Keratinocyte (primary cell): ENCODE measurements around the gene MRPS12. TPM values are rescaled to one million over a fixed set of nuclear protein-coding genes. Genes with fewer than 3 reads are reported as not detected.

Experiments used
- DNase-seq: peaks from one replicate; pipeline ENCODE4 v3.0.0-alpha.2; 2011; ENCODE audit warnings: low read depth, missing footprints, low spot score
- FAIRE-seq: peaks from 2 replicates; lab custom pipeline; 2011; peaks lifted over from hg19 to GRCh38; lab: Jason Lieb, UNC
- H2AFZ ChIP-seq: 2 replicates; pipeline ENCODE4 v1.6.0; 2012; ENCODE audit warnings: low read length, control low read depth, inconsistent platforms; ENCODE audit not compliant: control insufficient read depth
- H3K27ac ChIP-seq: 2 replicates; pipeline ENCODE4 v1.5.1; 2011; ENCODE audit warnings: low read length; ENCODE audit not compliant: control insufficient read depth, insufficient read depth
- H3K27me3 ChIP-seq: 3 replicates; pipeline ENCODE4 v1.6.0; 2011; ENCODE audit warnings: low read length; ENCODE audit not compliant: control insufficient read depth, insufficient read depth; ENCODE audit errors: extremely low read depth
- H3K36me3 ChIP-seq, 2 experiments: 2 replicates in 1 of 2; 3 replicates in 1 of 2; pipeline ENCODE4 v1.5.1; 2011; ENCODE audit warnings: low read length in 2 of 2, mild to moderate bottlenecking in 1 of 2; ENCODE audit not compliant: control insufficient read depth in 2 of 2, insufficient read depth in 2 of 2; ENCODE audit errors: extremely low read depth in 1 of 2
- H3K4me1 ChIP-seq: 3 replicates; pipeline ENCODE4 v1.5.1; 2011; ENCODE audit warnings: low read length; ENCODE audit not compliant: control insufficient read depth, insufficient read depth; ENCODE audit errors: extremely low read depth
- H3K4me2 ChIP-seq: 3 replicates; pipeline ENCODE4 v1.6.0; 2011; ENCODE audit warnings: low read depth, low read length; ENCODE audit not compliant: control insufficient read depth, insufficient read depth; ENCODE audit errors: extremely low read depth
- H3K4me3 ChIP-seq, 3 experiments: fragments of 200-600 bp in 1 of 3; sonication (generic) in 1 of 3; 2 replicates in 2 of 3; 3 replicates in 1 of 3; pipeline ENCODE4 v1.5.1; 2011 to 2016; ENCODE audit warnings: low read length in 3 of 3, mild to moderate bottlenecking in 3 of 3, control low read depth in 2 of 3, inconsistent platforms in 1 of 3, low read depth in 1 of 3, mixed read lengths in 1 of 3, mixed run types in 1 of 3, moderate library complexity in 1 of 3; ENCODE audit not compliant: control insufficient read depth in 2 of 3, insufficient read depth in 2 of 3; ENCODE audit errors: extremely low read depth in 1 of 3
- H3K79me2 ChIP-seq: 2 replicates; pipeline ENCODE4 v1.6.0; 2012; ENCODE audit warnings: low read length; ENCODE audit not compliant: control insufficient read depth, insufficient read depth
- H3K9ac ChIP-seq: 3 replicates; pipeline ENCODE4 v1.6.0; 2011; ENCODE audit warnings: low read length; ENCODE audit not compliant: control insufficient read depth, insufficient read depth; ENCODE audit errors: extremely low read depth
- H3K9me1 ChIP-seq: 3 replicates; pipeline ENCODE4 v1.6.0; 2011; ENCODE audit warnings: low read length; ENCODE audit not compliant: control insufficient read depth, insufficient read depth; ENCODE audit errors: extremely low read depth
- H3K9me3 ChIP-seq: 2 replicates; pipeline ENCODE4 v1.5.1; 2012; ENCODE audit warnings: low read depth, low read length; ENCODE audit not compliant: control insufficient read depth
- H4K20me1 ChIP-seq: 3 replicates; pipeline ENCODE4 v1.6.0; 2011; ENCODE audit warnings: low read length; ENCODE audit not compliant: control insufficient read depth, insufficient read depth; ENCODE audit errors: extremely low read depth
- CTCF ChIP-seq, 3 experiments: IDR thresholded peaks in 1 of 3; conservative IDR thresholded peaks in 1 of 3; optimal IDR thresholded peaks in 1 of 3; 2 replicates in 2 of 3; 3 replicates in 1 of 3; pipeline versions ENCODE3 to v1.5.1; 2011; ENCODE audit warnings: low read length in 3 of 3, mild to moderate bottlenecking in 3 of 3, moderate library complexity in 2 of 3, control low read depth in 1 of 3, inconsistent platforms in 1 of 3; ENCODE audit not compliant: insufficient read depth in 2 of 3; ENCODE audit errors: extremely low read depth in 1 of 3
- EZH2 ChIP-seq: IDR thresholded peaks from one replicate; pipeline ENCODE4 v1.6.1; 2012; ENCODE audit warnings: inconsistent platforms, mild to moderate bottlenecking, low read length, moderate library complexity
- dilution Hi-C: fragments of 300-500 bp; cut with MboI; formaldehyde crosslinking; loops from one replicate; pipeline ENCODE4 v1.7.0; 2020; ENCODE audit warnings: low sequenced_read_pairs; ENCODE audit not compliant: extremely low pct_ligation_motif_present
- polyA plus RNA-seq, 5 experiments: library from polyadenylated mRNA; depleted of rRNA in 3 of 5; stranded (reverse) in 3 of 5; stranded (forward) in 1 of 5; unstranded in 1 of 5; fragments of >200 nt; gene quantifications; 1 replicate in 1 of 5; 2 replicates in 3 of 5; 3 replicates in 1 of 5; pipeline versions ENCODE4 v1.2.1 to v1.2.3, GENCODE V29; 2011 to 2012; ENCODE audit warnings: missing spikeins in 2 of 5, low read depth in 1 of 5, low replicate concordance in 1 of 5

Gene MRPS12
- polyA plus RNA-seq, 1 donor (not counting 4 experiments of a cell fraction or from before 2014, with no cell fraction given): 37.7 TPM

GRCh38 chr19:38970664-38971532 is 40.2 kb downstream of the MRPS12 start:
- DNase-seq (no peak), FAIRE-seq (no peak)
- Histone ChIP-seq H3K9me3 (no peaks in the 10 kb centered on the region), H3K27me3 (no peaks in the 10 kb centered on the region), H2AFZ (no peak overlapping the region), H3K9me1 (no peaks in the 10 kb centered on the region), H3K9ac (no peak overlapping the region), H3K79me2 (no peaks in the 10 kb centered on the region), H4K20me1 (no peaks in the 10 kb centered on the region), H3K4me3 (no peak overlapping the region), H3K4me2 (no peak overlapping the region), H3K36me3 (no peaks in the 10 kb centered on the region), H3K27ac (no peak overlapping the region), H3K4me1 (peaks cover under 1% of the 10 kb centered on the region)
- TF ChIP-seq EZH2 (no peak), CTCF (optimal IDR thresholded peaks at IDR 0.05 in 1 of 3, IDR thresholded peaks at IDR 0.05 in 1 of 3, conservative IDR thresholded peaks at IDR 0.05 in 1 of 3; ENCODE audit: extremely low read depth in 1 of 3, insufficient read depth in 2 of 3, low read length in 3 of 3) (no peak)
- dilution Hi-C loops: no loop called here

- no peak for TF ChIP-seq EZH2
- TF ChIP-seq CTCF (optimal IDR thresholded peaks at IDR 0.05 in 1 of 3, IDR thresholded peaks at IDR 0.05 in 1 of 3, conservative IDR thresholded peaks at IDR 0.05 in 1 of 3; ENCODE audit: extremely low read depth in 1 of 3, insufficient read depth in 2 of 3, low read length in 3 of 3): no peak
- Histone ChIP-seq H3K79me2 (no peaks in the 10 kb centered on the region), H4K20me1 (no peaks in the 10 kb centered on the region), H3K9ac (no peak overlapping the region), H3K4me3 (no peak overlapping the region), H3K4me2 (no peak overlapping the region), H3K9me3 (no peaks in the 10 kb centered on the region), H3K9me1 (no peaks in the 10 kb centered on the region), H3K27ac (no peak overlapping the region), H3K4me1 (peaks cover 7% of the 10 kb centered on the region), H3K27me3 (no peaks in the 10 kb centered on the region), H3K36me3 (no peaks in the 10 kb centered on the region), H2AFZ (no peak overlapping the region)
- dilution Hi-C loops: no loop called here
- FAIRE-seq (no peak), DNase-seq (no peak)
These were observed 40.9 kb downstream of the MRPS12 start for GRCh38 chr19:38971672-38972071.
